ENCODE results near the gene SCMH1. TPM values are rescaled to one million over a fixed set of nuclear protein-coding genes. Genes with fewer than 3 reads are reported as not detected.
"Not testable (repeated sequence)": the region's sequence is repeated elsewhere in the genome, so short reads cannot be mapped to it uniquely, and the experiment has no call there.

SCMH1 gene
- total and polyA plus RNA-seq, 10 donors = 8.6 to 40.5 (median 26.1) TPM

DNA sequence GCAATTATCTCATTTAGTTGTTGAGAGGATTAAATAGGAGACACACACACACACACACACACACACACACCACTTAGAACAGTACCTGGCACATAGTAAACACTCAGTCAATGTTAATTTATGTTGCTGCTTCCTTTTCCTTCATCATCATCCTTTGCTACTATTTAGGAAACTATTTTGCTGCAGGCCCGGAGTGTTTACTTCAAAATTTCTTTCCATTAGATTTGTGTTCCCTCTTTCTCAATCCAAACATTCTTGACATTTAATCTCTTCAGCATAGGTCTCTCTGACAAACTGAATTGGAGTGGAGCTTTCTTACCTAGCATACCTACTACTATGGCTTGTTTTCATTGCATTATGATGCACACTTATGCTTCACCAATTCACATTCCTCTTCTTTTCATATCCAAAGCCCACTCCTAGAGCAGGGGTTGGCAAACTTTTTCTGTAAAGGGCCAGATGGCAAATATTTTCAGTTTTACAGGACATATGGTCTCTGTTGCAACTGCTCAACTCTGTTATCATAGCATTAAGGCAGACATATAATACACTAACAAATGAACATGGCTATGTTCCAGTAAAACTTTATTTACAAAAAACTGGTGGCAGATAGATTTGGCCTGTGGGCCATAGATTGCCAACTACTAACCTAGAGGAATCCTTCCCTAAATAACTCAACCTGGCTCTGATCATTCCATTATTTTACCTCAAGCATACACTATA lies 49.5 kb downstream of the SCMH1 start:
- Histone ChIP-seq H3K27me3 (replicated peaks in 1 of 7) (no peaks in the 10 kb centered on the region), H3K36me3 (no peaks in the 10 kb centered on the region), H3K4me1 (peaks cover 0 to 4% (median 0%) of the 10 kb centered on the region in 6 donors), H3K4me3 (no peak overlapping the region), H3K9me3 (peaks cover 0 to 9% (median 0%) of the 10 kb centered on the region in 8 donors), H3K27ac (no peak overlapping the region)
- intact Hi-C loops (cut with DNase I; ENCODE audit: low total_unique reads) = no loop called here
- 53 to 84% (median 73%) methylated on average over 1 of the region's 1 CpG for WGBS, 5 donors
- no peak for DNase-seq
- TF ChIP-seq POLR2A (IDR thresholded peaks at IDR 0.05) (no peak), POLR2AphosphoS5 (IDR thresholded peaks at IDR 0.05) (no peak)
- TF ChIP-seq, protein P1, sequence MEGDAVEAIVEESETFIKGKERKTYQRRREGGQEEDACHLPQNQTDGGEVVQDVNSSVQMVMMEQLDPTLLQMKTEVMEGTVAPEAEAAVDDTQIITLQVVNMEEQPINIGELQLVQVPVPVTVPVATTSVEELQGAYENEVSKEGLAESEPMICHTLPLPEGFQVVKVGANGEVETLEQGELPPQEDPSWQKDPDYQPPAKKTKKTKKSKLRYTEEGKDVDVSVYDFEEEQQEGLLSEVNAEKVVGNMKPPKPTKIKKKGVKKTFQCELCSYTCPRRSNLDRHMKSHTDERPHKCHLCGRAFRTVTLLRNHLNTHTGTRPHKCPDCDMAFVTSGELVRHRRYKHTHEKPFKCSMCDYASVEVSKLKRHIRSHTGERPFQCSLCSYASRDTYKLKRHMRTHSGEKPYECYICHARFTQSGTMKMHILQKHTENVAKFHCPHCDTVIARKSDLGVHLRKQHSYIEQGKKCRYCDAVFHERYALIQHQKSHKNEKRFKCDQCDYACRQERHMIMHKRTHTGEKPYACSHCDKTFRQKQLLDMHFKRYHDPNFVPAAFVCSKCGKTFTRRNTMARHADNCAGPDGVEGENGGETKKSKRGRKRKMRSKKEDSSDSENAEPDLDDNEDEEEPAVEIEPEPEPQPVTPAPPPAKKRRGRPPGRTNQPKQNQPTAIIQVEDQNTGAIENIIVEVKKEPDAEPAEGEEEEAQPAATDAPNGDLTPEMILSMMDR (IDR thresholded peaks at IDR 0.05 in 8 of 11, conservative IDR thresholded peaks at IDR 0.05 in 3 of 11) = no peak

DNA sequence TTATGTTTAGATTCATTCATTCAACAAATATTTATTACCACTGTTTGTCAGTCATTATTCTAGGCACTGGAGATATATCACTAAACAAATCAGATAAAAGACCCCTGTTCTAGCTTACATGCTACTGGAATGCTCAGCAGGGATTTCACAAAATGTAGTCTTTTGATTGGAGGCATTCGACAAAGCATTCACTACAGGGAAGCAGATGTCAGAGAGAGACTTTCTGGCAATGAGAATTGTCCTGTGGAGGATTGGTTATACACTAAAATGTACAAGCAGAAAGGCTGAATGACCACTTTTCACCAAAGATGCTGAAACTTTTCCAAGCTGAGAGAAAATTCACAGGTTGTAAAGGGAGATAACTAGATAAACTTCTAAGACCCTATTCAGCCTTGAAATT lies 57.7 kb downstream of the SCMH1 start:
- 85 to 96% (median 95%) methylated on average over 1 of the region's 1 CpG for WGBS, 5 donors
- no peaks in the 10 kb centered on the region for H3K4me1 ChIP-seq
- intact Hi-C loops (cut with DNase I; ENCODE audit: low total_unique reads) = no loop called here

DNA sequence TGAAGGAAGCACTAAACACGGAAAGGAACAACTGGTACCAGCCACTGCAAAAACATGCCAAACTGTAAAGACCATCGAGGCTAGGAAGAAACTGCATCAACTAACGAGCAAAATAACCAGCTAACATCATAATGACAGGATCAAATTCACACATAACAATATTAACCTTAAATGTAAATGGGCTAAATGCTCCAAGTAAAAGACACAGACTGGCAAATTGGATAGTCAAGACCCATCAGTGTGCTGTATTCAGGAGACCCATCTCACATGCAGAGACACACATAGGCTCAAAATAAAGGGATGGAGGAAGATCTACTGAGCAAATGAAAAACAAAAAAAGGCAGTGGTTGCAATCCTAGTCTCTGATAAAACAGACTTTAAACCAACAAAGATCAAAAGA lies 63.9 kb downstream of the SCMH1 start:
- WGBS, 5 donors = 87 to 99% (median 93%) methylated on average over 2 to 3 of the region's 3 CpGs
- H3K4me3 ChIP-seq; intact Hi-C loops (cut with DNase I; ENCODE audit: low total_unique reads); H3K4me1 ChIP-seq; H3K27me3 ChIP-seq (replicated peaks in 1 of 7); DNase-seq; H3K27ac ChIP-seq: not testable (repeated sequence)
- Histone ChIP-seq H3K36me3 (peaks cover 0 to 25% (median 0%) of the 10 kb centered on the region in 6 donors), H3K9me3 (peaks cover 0 to 16% (median 6%) of the 10 kb centered on the region in 8 donors)

More for the DNA sequence above, 57.7 kb downstream of the SCMH1 start:
- TF ChIP-seq POLR2AphosphoS5 (IDR thresholded peaks at IDR 0.05) = no peak
- TF ChIP-seq, protein P1 (IDR thresholded peaks at IDR 0.05 in 8 of 11, conservative IDR thresholded peaks at IDR 0.05 in 3 of 11) = no peak
- TF ChIP-seq POLR2A (IDR thresholded peaks at IDR 0.05) = no peak
- no peak overlapping the region for H3K4me3 ChIP-seq
- no peak overlapping the region for H3K27ac ChIP-seq
- peaks cover 0 to 29% (median 0%) of the 10 kb centered on the region in 6 donors for H3K36me3 ChIP-seq
- no peak for DNase-seq
- no peaks in the 10 kb centered on the region for H3K27me3 ChIP-seq (replicated peaks in 1 of 7)
- peaks cover 0 to 3% (median 0%) of the 10 kb centered on the region in 8 donors for H3K9me3 ChIP-seq

DNA sequence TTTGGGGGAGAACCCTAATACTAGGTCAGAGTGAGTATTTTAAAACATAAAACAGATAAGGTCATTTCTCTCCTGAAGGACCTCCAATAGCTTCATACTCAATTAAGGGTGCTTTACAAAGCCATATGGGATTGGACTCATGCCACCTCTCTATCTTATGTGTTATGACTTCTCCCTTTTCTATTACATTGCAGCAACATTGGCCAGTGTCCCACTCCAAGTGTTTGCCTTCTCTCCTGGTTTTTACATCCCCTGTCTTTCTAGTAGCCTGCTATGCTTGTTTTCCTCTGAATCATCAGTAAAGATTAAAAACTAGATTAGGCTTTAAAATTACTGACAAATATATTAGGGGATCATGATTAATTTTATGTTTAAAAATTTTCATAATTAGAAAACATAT lies 66.6 kb downstream of the SCMH1 start:
- intact Hi-C loops (cut with DNase I; ENCODE audit: low total_unique reads) = no loop called here
- Histone ChIP-seq H3K4me1 (peaks cover 0 to 4% (median 0%) of the 10 kb centered on the region in 6 donors), H3K27me3 (replicated peaks in 1 of 7) (no peaks in the 10 kb centered on the region), H3K27ac (no peak overlapping the region), H3K36me3 (peaks cover 0 to 16% (median 0%) of the 10 kb centered on the region in 6 donors), H3K4me3 (no peak overlapping the region), H3K9me3 (peaks cover 0 to 16% (median 6%) of the 10 kb centered on the region in 8 donors)
- DNase-seq = no peak
- no peak for TF ChIP-seq POLR2AphosphoS5 (IDR thresholded peaks at IDR 0.05)
- TF ChIP-seq, protein P1 (IDR thresholded peaks at IDR 0.05 in 8 of 11, conservative IDR thresholded peaks at IDR 0.05 in 3 of 11) = no peak

Measured in spleen (tissue), 11 donors.